Mesenchymal stem cell (in vitro differentiated cells and primary cell): ENCODE results near the gene TMEM108.

ENCODE experiments used
- DNase-seq: peaks from one replicate; pipeline ENCODE4 v3.0.0-alpha.2; 2013
- H2AFZ ChIP-seq: one replicate; pipeline ENCODE4 v1.6.1; 2013; ENCODE audit warnings: low read depth, mild to moderate bottlenecking, control low read depth, inconsistent platforms, low read length, moderate library complexity
- H2AK5ac ChIP-seq: 2 replicates; pipeline ENCODE4 v1.6.1; 2013; ENCODE audit warnings: low read length, moderate library complexity, mild to moderate bottlenecking, inconsistent platforms; ENCODE audit not compliant: severe bottlenecking
- H2BK120ac ChIP-seq: one replicate; pipeline ENCODE4 v1.6.1; 2013; ENCODE audit warnings: low read depth, mild to moderate bottlenecking, inconsistent platforms, low read length, moderate library complexity
- H2BK12ac ChIP-seq, 2 experiments: one replicate each; pipeline ENCODE4 v1.6.1; 2013; ENCODE audit warnings: inconsistent platforms in 2 of 2, low read length in 2 of 2, mild to moderate bottlenecking in 2 of 2, moderate library complexity in 2 of 2, control low read depth in 1 of 2
- H2BK15ac ChIP-seq: one replicate; pipeline ENCODE4 v1.6.1; 2013; ENCODE audit warnings: mild to moderate bottlenecking, low read depth, inconsistent platforms; ENCODE audit not compliant: poor library complexity, severe bottlenecking
- H2BK5ac ChIP-seq: 2 replicates; pipeline ENCODE4 v1.6.1; 2013; ENCODE audit warnings: low read depth, mild to moderate bottlenecking, low read length, control low read depth, inconsistent platforms; ENCODE audit not compliant: poor library complexity, severe bottlenecking
- H3K14ac ChIP-seq, 2 experiments: one replicate each; pipeline ENCODE4 v1.6.1; 2013; ENCODE audit warnings: inconsistent platforms in 2 of 2, low read length in 2 of 2, control low read depth in 1 of 2, mild to moderate bottlenecking in 1 of 2, moderate library complexity in 1 of 2
- H3K18ac ChIP-seq, 2 experiments: one replicate each; pipeline ENCODE4 v1.6.1; 2013; ENCODE audit warnings: inconsistent platforms in 2 of 2, low read length in 2 of 2, control low read depth in 1 of 2, low read depth in 1 of 2, mild to moderate bottlenecking in 1 of 2
- H3K23ac ChIP-seq, 2 experiments: one replicate each; pipeline ENCODE4 v1.6.1; 2013; ENCODE audit warnings: inconsistent platforms in 2 of 2, low read length in 2 of 2, mild to moderate bottlenecking in 2 of 2, moderate library complexity in 2 of 2, control low read depth in 1 of 2
- H3K27ac ChIP-seq: 2 replicates; pipeline ENCODE4 v1.5.1; 2013; ENCODE audit warnings: mild to moderate bottlenecking, moderate library complexity, low read length, control low read depth, inconsistent platforms; ENCODE audit not compliant: poor library complexity, severe bottlenecking
- H3K27me3 ChIP-seq, 2 experiments: 2 replicates each; pipeline versions ENCODE4 v1.6.1 to v1.7.0; 2013; ENCODE audit warnings: low read length in 2 of 2, mild to moderate bottlenecking in 2 of 2, moderate library complexity in 2 of 2, control low read depth in 1 of 2, inconsistent platforms in 1 of 2; ENCODE audit not compliant: control insufficient read depth in 1 of 2, insufficient read depth in 1 of 2
- H3K36me3 ChIP-seq, 2 experiments: 2 replicates each; pipeline versions ENCODE4 v1.6.1 to v1.7.0; 2013; ENCODE audit warnings: low read length in 2 of 2, control low read depth in 1 of 2, inconsistent platforms in 1 of 2, low read depth in 1 of 2, mild to moderate bottlenecking in 1 of 2; ENCODE audit not compliant: insufficient read depth in 2 of 2, control insufficient read depth in 1 of 2
- H3K4ac ChIP-seq, 2 experiments: one replicate each; pipeline ENCODE4 v1.6.1; 2013; ENCODE audit warnings: inconsistent platforms in 2 of 2, low read length in 2 of 2, mild to moderate bottlenecking in 2 of 2, moderate library complexity in 2 of 2, control low read depth in 1 of 2, low read depth in 1 of 2
- H3K4me1 ChIP-seq: 2 replicates; pipeline ENCODE4 v1.6.1; 2013; ENCODE audit warnings: low read depth, low read length, control low read depth; ENCODE audit not compliant: control insufficient read depth, insufficient read depth
- H3K4me2 ChIP-seq: 2 replicates; pipeline ENCODE4 v1.6.1; 2013; ENCODE audit warnings: low read length, mild to moderate bottlenecking, inconsistent platforms; ENCODE audit not compliant: poor library complexity, severe bottlenecking
- H3K4me3 ChIP-seq, 2 experiments: 2 replicates each; pipeline versions ENCODE4 v1.5.1 to v1.7.0; 2013; ENCODE audit warnings: low read length in 2 of 2, mild to moderate bottlenecking in 2 of 2, control low read depth in 1 of 2, low read depth in 1 of 2; ENCODE audit not compliant: insufficient read depth in 1 of 2
- H3K79me1 ChIP-seq: replicated peaks from 2 replicates; pipeline ENCODE4 v1.6.1; 2013; ENCODE audit warnings: mild to moderate bottlenecking, control low read depth, low read length, inconsistent platforms; ENCODE audit not compliant: poor library complexity, severe bottlenecking
- H3K9ac ChIP-seq: 2 replicates; pipeline ENCODE4 v1.7.0; 2013; ENCODE audit warnings: mild to moderate bottlenecking, low read length, moderate library complexity
- H3K9me3 ChIP-seq: 2 replicates; pipeline ENCODE4 v1.7.0; 2013; ENCODE audit warnings: mild to moderate bottlenecking, low read length; ENCODE audit not compliant: control insufficient read depth
- H4K8ac ChIP-seq: one replicate; pipeline ENCODE4 v1.6.1; 2013; ENCODE audit warnings: inconsistent platforms, mild to moderate bottlenecking, low read length, moderate library complexity
- H4K91ac ChIP-seq: one replicate; pipeline ENCODE4 v1.6.1; 2013; ENCODE audit warnings: mild to moderate bottlenecking, low read length, inconsistent platforms
- WGBS: methylation state at CpG from one replicate; pipeline ENCODE4 v1.1.7; 2013; ENCODE audit warnings: mixed read lengths; 5-methylcytosine and 5-hydroxymethylcytosine counted together

TMEM108 gene

GRCh38 chr3:133050891-133051290 lies 12.7 kb downstream of the TMEM108 start:
- no peak overlapping the region for H2BK12ac ChIP-seq
- peaks cover 0 to 6% of the 10 kb centered on the region in 2 experiments for H3K27me3 ChIP-seq
- H3K4me2 ChIP-seq, result no peak overlapping the region
- H3K9ac ChIP-seq, result no peak overlapping the region
- 100% methylated on average over 2 of the region's 2 CpGs for WGBS
- no peak overlapping the region for H4K91ac ChIP-seq
- H2BK120ac ChIP-seq, result no peak overlapping the region
- DNase-seq, result no peak
- no peak overlapping the region for H3K4me3 ChIP-seq
- no peak overlapping the region for H2BK15ac ChIP-seq
- H2AK5ac ChIP-seq, result no peak overlapping the region
- H3K4me1 ChIP-seq, result no peaks in the 10 kb centered on the region
- no peak overlapping the region for H3K27ac ChIP-seq
- H3K14ac ChIP-seq, result no peak overlapping the region
- H3K18ac ChIP-seq, result no peak overlapping the region
- H3K79me1 ChIP-seq, result no peaks in the 10 kb centered on the region
- H3K9me3 ChIP-seq, result no peaks in the 10 kb centered on the region
- no peak overlapping the region for H2AFZ ChIP-seq
- no peak overlapping the region for H2BK5ac ChIP-seq
- no peaks in the 10 kb centered on the region for H3K36me3 ChIP-seq
- no peak overlapping the region for H4K8ac ChIP-seq
- H3K23ac ChIP-seq, result no peak overlapping the region
- H3K4ac ChIP-seq, result no peak overlapping the region

GRCh38 chr3:133053532-133053931 lies 15.3 kb downstream of the TMEM108 start:
- Histone ChIP-seq H3K9ac (no peak overlapping the region), H3K27me3 (peaks cover 0 to 3% of the 10 kb centered on the region in 2 experiments), H2AK5ac (no peak overlapping the region), H2BK12ac (no peak overlapping the region), H3K79me1 (no peaks in the 10 kb centered on the region), H3K27ac (no peak overlapping the region), H2AFZ (no peak overlapping the region), H2BK5ac (no peak overlapping the region), H2BK120ac (no peak overlapping the region), H3K4ac (no peak overlapping the region), H3K4me1 (no peaks in the 10 kb centered on the region), H2BK15ac (no peak overlapping the region), H3K4me3 (no peak overlapping the region), H3K36me3 (no peaks in the 10 kb centered on the region), H3K23ac (no peak overlapping the region), H3K4me2 (no peak overlapping the region), H3K9me3 (no peaks in the 10 kb centered on the region), H3K18ac (no peak overlapping the region), H3K14ac (no peak overlapping the region), H4K8ac (no peak overlapping the region), H4K91ac (no peak overlapping the region)
- no peak for DNase-seq
- WGBS, result 52% methylated on average over 1 of the region's 2 CpGs

DNA sequence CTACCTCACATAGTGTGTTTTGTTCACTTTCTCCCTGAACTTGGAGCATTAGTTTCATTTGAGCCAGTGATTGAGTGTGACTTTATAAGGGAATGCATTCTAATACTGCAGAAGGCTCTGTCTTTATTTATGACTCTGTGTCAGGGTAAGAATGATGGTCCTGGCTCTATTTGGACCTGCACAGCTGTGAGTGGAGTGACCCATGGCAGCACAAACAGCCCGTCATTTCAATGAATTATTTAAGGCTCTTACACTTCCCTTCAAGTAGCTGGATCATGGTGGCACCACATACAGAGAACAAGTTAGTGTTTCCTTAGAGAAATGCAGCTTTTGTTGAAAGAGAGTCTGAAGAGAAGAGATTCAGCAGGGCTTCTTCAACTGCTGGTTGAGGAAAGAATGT lies 16.4 kb downstream of the TMEM108 start:
- H3K4me1 ChIP-seq, result no peaks in the 10 kb centered on the region
- H3K79me1 ChIP-seq, result no peaks in the 10 kb centered on the region
- WGBS, result 0% methylated on average over 1 of the region's 1 CpG
- no peak overlapping the region for H4K91ac ChIP-seq
- no peak overlapping the region for H3K9ac ChIP-seq
- no peaks in the 10 kb centered on the region for H3K36me3 ChIP-seq
- no peak overlapping the region for H2AFZ ChIP-seq
- H2BK12ac ChIP-seq, result no peak overlapping the region
- no peak for DNase-seq
- no peaks in the 10 kb centered on the region for H3K9me3 ChIP-seq
- H2BK5ac ChIP-seq, result no peak overlapping the region
- no peak overlapping the region for H2BK120ac ChIP-seq
- H3K4me3 ChIP-seq, result no peak overlapping the region
- no peak overlapping the region for H2BK15ac ChIP-seq
- no peak overlapping the region for H3K27ac ChIP-seq
- no peak overlapping the region for H3K14ac ChIP-seq
- no peak overlapping the region for H3K4me2 ChIP-seq
- H3K23ac ChIP-seq, result no peak overlapping the region
- no peak overlapping the region for H3K18ac ChIP-seq
- no peak overlapping the region for H2AK5ac ChIP-seq
- peaks cover 0 to 3% of the 10 kb centered on the region in 2 experiments for H3K27me3 ChIP-seq
- no peak overlapping the region for H3K4ac ChIP-seq
- H4K8ac ChIP-seq, result no peak overlapping the region

- Histone ChIP-seq H3K4me3 (no peak overlapping the region), H3K18ac (no peak overlapping the region), H3K23ac (no peak overlapping the region), H2BK5ac (no peak overlapping the region), H4K8ac (no peak overlapping the region), H3K79me1 (no peaks in the 10 kb centered on the region), H2BK12ac (no peak overlapping the region), H2AK5ac (no peak overlapping the region), H3K36me3 (no peaks in the 10 kb centered on the region), H3K4ac (no peak overlapping the region), H4K91ac (no peak overlapping the region), H2BK120ac (no peak overlapping the region), H3K27ac (no peak overlapping the region), H2BK15ac (no peak overlapping the region), H3K9me3 (no peaks in the 10 kb centered on the region), H3K9ac (no peak overlapping the region), H3K4me1 (no peaks in the 10 kb centered on the region), H2AFZ (no peak overlapping the region), H3K14ac (no peak overlapping the region), H3K27me3 (peaks cover 0 to 3% of the 10 kb centered on the region in 2 experiments), H3K4me2 (no peak overlapping the region)
- WGBS, result 67% methylated on average over 1 of the region's 1 CpG
- DNase-seq, result no peak
These were observed 17.1 kb downstream of the TMEM108 start for GRCh38 chr3:133055339-133055738.
